ENCODE results near the gene AGO3. TPM values are rescaled to one million over a fixed set of nuclear protein-coding genes. Genes with fewer than 3 reads are reported as not detected.
"Not testable (repeated sequence)": the region's sequence is repeated elsewhere in the genome, so short reads cannot be mapped to it uniquely, and the experiment has no call there.

Gene AGO3
- total and polyA plus RNA-seq, 3 experiments from 2014 or later, result 12.8 to 31.3 (median 30.0) TPM

GRCh38 chr1:35886577-35887431 lies 44.1 kb upstream of the AGO3 start:
- Mint-ChIP-seq H3K27me3 (no peaks in the 10 kb centered on the region), H3K4me3 (peak overlapping the region in 1 of 7 donors; percentile 65), H3K4me1 (peaks cover 47 to 55% (median 52%) of the 10 kb centered on the region in 3 donors), H3K27ac (peak overlapping the region in 7 of 8 donors; percentile 13 to 87 (median 54)), H3K9me3 (no peaks in the 10 kb centered on the region), H3K36me3 (peaks cover 6 to 33% (median 12%) of the 10 kb centered on the region in 3 donors)
- Histone ChIP-seq H3K9me3 (ENCODE audit: low read length) (no peaks in the 10 kb centered on the region), H3K27ac (ENCODE audit: low read depth, low read length) (peak overlapping the region; percentile 7), H3K4me1 (ENCODE audit: insufficient read depth, low read length) (peaks cover 45% of the 10 kb centered on the region), H3K27me3 (ENCODE audit: insufficient read depth, low read length, poor library complexity, severe bottlenecking) (no peaks in the 10 kb centered on the region), H3K4me3 (ENCODE audit: low read length) (no peak overlapping the region), H3K36me3 (ENCODE audit: insufficient read depth, low read length) (no peaks in the 10 kb centered on the region)
- DNase-seq, result no peak
- ChIA-PET CTCF (no interaction called here), POLR2A (no interaction called here)

- Histone ChIP-seq H3K27me3 (ENCODE audit: insufficient read depth, low read length, poor library complexity, severe bottlenecking) (no peaks in the 10 kb centered on the region), H3K9me3 (ENCODE audit: low read length) (no peaks in the 10 kb centered on the region), H3K4me3 (ENCODE audit: low read length) (no peak overlapping the region), H3K36me3 (ENCODE audit: insufficient read depth, low read length) (peaks cover 2% of the 10 kb centered on the region), H3K4me1 (ENCODE audit: insufficient read depth, low read length) (peaks cover 42% of the 10 kb centered on the region), H3K27ac (ENCODE audit: low read depth, low read length) (peak overlapping the region; percentile 7)
- DNase-seq, result no peak
- CTCF ChIA-PET, result no interaction called here
- Mint-ChIP-seq H3K36me3 (peaks cover 6 to 41% (median 15%) of the 10 kb centered on the region in 3 donors), H3K4me3 (peak overlapping the region in 1 of 7 donors; percentile 65), H3K9me3 (no peaks in the 10 kb centered on the region), H3K27me3 (no peaks in the 10 kb centered on the region), H3K4me1 (peaks cover 41 to 48% (median 45%) of the 10 kb centered on the region in 3 donors), H3K27ac (peak overlapping the region in 7 of 8 donors; percentile 6 to 89 (median 72))
- POLR2A ChIA-PET, result interaction anchor here (0.7 kb wide), 1 partner anchor 15 kb away, joined by 6 read pairs; no protein-coding TSS in a partner anchor
Observed at GRCh38 chr1:35887508-35887907, 43.4 kb upstream of the AGO3 start.

GRCh38 chr1:35888255-35888654 lies 42.6 kb upstream of the AGO3 start:
- Mint-ChIP-seq H3K27me3 (no peaks in the 10 kb centered on the region), H3K27ac (peak overlapping the region in 1 of 8 donors; percentile 32), H3K4me1 (peaks cover 38 to 44% (median 42%) of the 10 kb centered on the region in 3 donors), H3K9me3 (no peaks in the 10 kb centered on the region), H3K4me3 (peak overlapping the region in 1 of 7 donors; percentile 65), H3K36me3 (peaks cover 6 to 47% (median 15%) of the 10 kb centered on the region in 3 donors)
- Histone ChIP-seq H3K9me3 (ENCODE audit: low read length) (no peaks in the 10 kb centered on the region), H3K36me3 (ENCODE audit: insufficient read depth, low read length) (peaks cover 10% of the 10 kb centered on the region), H3K4me1 (ENCODE audit: insufficient read depth, low read length) (peaks cover 39% of the 10 kb centered on the region), H3K27me3 (ENCODE audit: insufficient read depth, low read length, poor library complexity, severe bottlenecking) (no peaks in the 10 kb centered on the region), H3K4me3 (ENCODE audit: low read length) (no peak overlapping the region), H3K27ac (ENCODE audit: low read depth, low read length) (no peak overlapping the region)
- no peak for DNase-seq
- ChIA-PET POLR2A (no interaction called here), CTCF (no interaction called here)

- Histone ChIP-seq H3K36me3 (ENCODE audit: insufficient read depth, low read length) (peaks cover 17% of the 10 kb centered on the region), H3K4me1 (ENCODE audit: insufficient read depth, low read length) (peaks cover 34% of the 10 kb centered on the region)
- DNase-seq; H3K9me3 ChIP-seq (ENCODE audit: low read length); H3K27me3 ChIP-seq (ENCODE audit: insufficient read depth, low read length, poor library complexity, severe bottlenecking); H3K9me3 Mint-ChIP-seq; H3K4me3 ChIP-seq (ENCODE audit: low read length); H3K27ac ChIP-seq (ENCODE audit: low read depth, low read length); H3K4me3 Mint-ChIP-seq; CTCF ChIA-PET; POLR2A ChIA-PET; H3K27me3 Mint-ChIP-seq: not testable (repeated sequence)
- Mint-ChIP-seq H3K36me3 (peaks cover 6 to 50% (median 15%) of the 10 kb centered on the region in 3 donors), H3K27ac (peak overlapping the region in 1 of 8 donors; percentile 32), H3K4me1 (peaks cover 35 to 41% (median 40%) of the 10 kb centered on the region in 3 donors)
Observed at GRCh38 chr1:35888981-35889380, 41.9 kb upstream of the AGO3 start.

- CTCF ChIA-PET, result no interaction called here
- no peaks in the 10 kb centered on the region for H3K9me3 Mint-ChIP-seq
- H3K4me3 Mint-ChIP-seq, result no peak overlapping the region
- H3K27me3 ChIP-seq (ENCODE audit: insufficient read depth, low read length, poor library complexity, severe bottlenecking), result no peaks in the 10 kb centered on the region
- peaks cover 24% of the 10 kb centered on the region for H3K36me3 ChIP-seq (ENCODE audit: insufficient read depth, low read length)
- H3K27ac Mint-ChIP-seq, result peak overlapping the region in 1 of 8 donors; percentile 87
- peaks cover 0 to 5% (median 2%) of the 10 kb centered on the region in 3 donors for H3K4me1 Mint-ChIP-seq
- no peak overlapping the region for H3K27ac ChIP-seq (ENCODE audit: low read depth, low read length)
- POLR2A ChIA-PET, result no interaction called here
- H3K27me3 Mint-ChIP-seq, result peaks cover 0 to 1% of the 10 kb centered on the region in 2 donors
- DNase-seq, result no peak
- no peak overlapping the region for H3K4me3 ChIP-seq (ENCODE audit: low read length)
- H3K36me3 Mint-ChIP-seq, result peaks cover 6 to 86% (median 29%) of the 10 kb centered on the region in 3 donors
- H3K9me3 ChIP-seq (ENCODE audit: low read length), result no peaks in the 10 kb centered on the region
- H3K4me1 ChIP-seq (ENCODE audit: insufficient read depth, low read length), result no peaks in the 10 kb centered on the region
Observed at GRCh38 chr1:35893051-35893879, 37.6 kb upstream of the AGO3 start.

GRCh38 chr1:35894183-35894582 lies 36.7 kb upstream of the AGO3 start:
- Histone ChIP-seq H3K36me3 (ENCODE audit: insufficient read depth, low read length) (peaks cover 24% of the 10 kb centered on the region), H3K9me3 (ENCODE audit: low read length) (no peaks in the 10 kb centered on the region)

GRCh38 chr1:35894656-35895055 lies 36.2 kb upstream of the AGO3 start:
- no peak overlapping the region for H3K27ac ChIP-seq (ENCODE audit: low read depth, low read length)

More at GRCh38 chr1:35894183-35894582, 36.7 kb upstream of the AGO3 start:
- no peaks in the 10 kb centered on the region for H3K9me3 Mint-ChIP-seq
- Histone ChIP-seq H3K27ac (ENCODE audit: low read depth, low read length) (no peak overlapping the region), H3K4me1 (ENCODE audit: insufficient read depth, low read length) (no peaks in the 10 kb centered on the region), H3K4me3 (ENCODE audit: low read length) (no peak overlapping the region), H3K27me3 (ENCODE audit: insufficient read depth, low read length, poor library complexity, severe bottlenecking) (no peaks in the 10 kb centered on the region)
- H3K27ac Mint-ChIP-seq, result peak overlapping the region in 4 of 8 donors; percentile 51 to 73 (median 60)
- DNase-seq, result no peak
- H3K4me3 Mint-ChIP-seq, result no peak overlapping the region
- H3K36me3 Mint-ChIP-seq, result peaks cover 0 to 88% (median 29%) of the 10 kb centered on the region in 3 donors
- ChIA-PET CTCF (no interaction called here), POLR2A (no interaction called here)
- no peaks in the 10 kb centered on the region for H3K4me1 Mint-ChIP-seq
- H3K27me3 Mint-ChIP-seq, result peaks cover 0 to 1% of the 10 kb centered on the region in 2 donors

More at GRCh38 chr1:35894656-35895055, 36.2 kb upstream of the AGO3 start:
- Histone ChIP-seq H3K4me1 (ENCODE audit: insufficient read depth, low read length) (no peaks in the 10 kb centered on the region), H3K4me3 (ENCODE audit: low read length) (no peak overlapping the region), H3K36me3 (ENCODE audit: insufficient read depth, low read length) (peaks cover 24% of the 10 kb centered on the region), H3K9me3 (ENCODE audit: low read length) (no peaks in the 10 kb centered on the region), H3K27me3 (ENCODE audit: insufficient read depth, low read length, poor library complexity, severe bottlenecking) (no peaks in the 10 kb centered on the region)
- POLR2A ChIA-PET, result no interaction called here
- Mint-ChIP-seq H3K4me1 (no peaks in the 10 kb centered on the region), H3K27me3 (peaks cover 0 to 1% of the 10 kb centered on the region in 2 donors), H3K9me3 (no peaks in the 10 kb centered on the region), H3K36me3 (peaks cover 0 to 90% (median 31%) of the 10 kb centered on the region in 3 donors), H3K4me3 (no peak overlapping the region), H3K27ac (peak overlapping the region in 3 of 8 donors; percentile 29 to 52 (median 44))
- CTCF ChIA-PET, result no interaction called here
- no peak for DNase-seq

Data from CD8-positive, alpha-beta memory T cell (primary cell).